Measurements from ENCODE around the gene EBF3.

- TF ChIP-seq CTCF (IDR thresholded peaks at IDR 0.05) (no peak), POLR2A (IDR thresholded peaks at IDR 0.05) (no peak)
These were observed 29.5 kb upstream of the EBF3 start for GRCh38 chr10:129993621-129994020.
